ENCODE data around the gene EXOC7.

EXOC7 gene

DNA sequence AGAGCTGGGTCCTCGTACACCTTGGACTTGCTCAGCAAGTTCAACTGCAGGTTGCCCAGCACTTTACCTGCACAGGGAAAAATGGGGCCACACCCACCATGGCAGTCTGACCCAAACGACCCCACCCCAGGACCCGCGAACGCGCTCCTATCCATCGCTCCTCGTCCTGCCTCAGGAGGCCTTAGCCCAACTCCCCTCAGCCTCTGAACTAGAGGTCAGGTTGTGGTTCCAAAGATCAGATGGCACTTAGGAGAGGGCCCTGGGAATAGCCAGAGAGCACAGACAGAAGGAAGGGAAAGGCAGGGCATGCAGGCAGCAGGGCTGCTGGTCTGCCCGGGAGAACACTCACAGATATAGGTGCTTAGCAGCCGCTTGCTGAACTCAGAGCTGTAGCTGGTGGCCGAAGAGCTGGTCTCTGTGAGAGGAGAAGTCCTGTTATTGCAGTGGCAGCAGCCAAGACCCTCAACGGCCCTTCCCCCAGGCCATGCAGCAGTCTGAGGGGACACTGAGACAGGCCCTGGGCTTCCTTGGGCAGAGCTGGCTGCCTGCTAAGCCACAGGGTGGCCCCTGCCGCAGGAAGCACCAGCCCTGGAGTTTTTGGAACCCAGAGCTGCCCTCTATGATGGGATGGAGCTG, 17.7 kb downstream of the EXOC7 start:
- no peak for DNase-seq (ENCODE audit: extremely low read depth, low read depth)
- TF ChIP-seq, protein P1, sequence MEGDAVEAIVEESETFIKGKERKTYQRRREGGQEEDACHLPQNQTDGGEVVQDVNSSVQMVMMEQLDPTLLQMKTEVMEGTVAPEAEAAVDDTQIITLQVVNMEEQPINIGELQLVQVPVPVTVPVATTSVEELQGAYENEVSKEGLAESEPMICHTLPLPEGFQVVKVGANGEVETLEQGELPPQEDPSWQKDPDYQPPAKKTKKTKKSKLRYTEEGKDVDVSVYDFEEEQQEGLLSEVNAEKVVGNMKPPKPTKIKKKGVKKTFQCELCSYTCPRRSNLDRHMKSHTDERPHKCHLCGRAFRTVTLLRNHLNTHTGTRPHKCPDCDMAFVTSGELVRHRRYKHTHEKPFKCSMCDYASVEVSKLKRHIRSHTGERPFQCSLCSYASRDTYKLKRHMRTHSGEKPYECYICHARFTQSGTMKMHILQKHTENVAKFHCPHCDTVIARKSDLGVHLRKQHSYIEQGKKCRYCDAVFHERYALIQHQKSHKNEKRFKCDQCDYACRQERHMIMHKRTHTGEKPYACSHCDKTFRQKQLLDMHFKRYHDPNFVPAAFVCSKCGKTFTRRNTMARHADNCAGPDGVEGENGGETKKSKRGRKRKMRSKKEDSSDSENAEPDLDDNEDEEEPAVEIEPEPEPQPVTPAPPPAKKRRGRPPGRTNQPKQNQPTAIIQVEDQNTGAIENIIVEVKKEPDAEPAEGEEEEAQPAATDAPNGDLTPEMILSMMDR (IDR thresholded peaks at IDR 0.05; ENCODE audit: low read depth, low read length) = no peak

DNA sequence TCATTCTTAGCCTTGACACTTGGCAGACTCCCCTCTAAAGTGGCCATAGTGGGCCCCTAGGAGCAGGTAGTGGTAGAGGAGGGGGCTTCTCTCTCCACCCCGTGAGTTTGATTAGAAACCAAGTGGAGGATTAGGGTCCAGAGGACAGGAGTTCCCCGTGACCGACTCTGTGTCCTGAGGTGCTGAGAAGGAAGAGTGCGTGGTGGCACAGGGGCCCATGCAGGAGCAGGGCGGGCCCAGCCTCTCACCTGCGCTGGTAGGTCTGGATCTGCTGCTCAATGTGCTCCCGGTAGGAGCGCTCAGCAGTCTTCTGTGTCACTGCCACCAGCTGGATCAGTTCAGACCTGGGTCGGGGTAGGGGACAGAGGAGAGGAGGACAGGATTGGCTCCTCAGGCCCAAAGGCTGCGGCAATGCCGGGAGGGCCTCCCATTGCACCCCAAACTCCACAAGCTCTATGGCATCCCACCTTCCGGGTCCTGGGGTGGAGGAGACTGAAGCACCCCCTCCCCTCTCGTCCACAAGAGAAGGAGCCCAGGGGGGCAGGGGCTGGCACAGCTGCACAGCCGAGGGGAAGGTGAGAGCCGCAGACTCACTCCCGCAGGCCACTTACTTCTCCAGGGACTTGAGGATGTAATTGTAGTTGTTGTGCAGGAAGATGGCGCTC, 18.4 kb downstream of the EXOC7 start:
- no peak for DNase-seq (ENCODE audit: extremely low read depth, low read depth)
- TF ChIP-seq, protein P1 (IDR thresholded peaks at IDR 0.05; ENCODE audit: low read depth, low read length) = no peak

DNA sequence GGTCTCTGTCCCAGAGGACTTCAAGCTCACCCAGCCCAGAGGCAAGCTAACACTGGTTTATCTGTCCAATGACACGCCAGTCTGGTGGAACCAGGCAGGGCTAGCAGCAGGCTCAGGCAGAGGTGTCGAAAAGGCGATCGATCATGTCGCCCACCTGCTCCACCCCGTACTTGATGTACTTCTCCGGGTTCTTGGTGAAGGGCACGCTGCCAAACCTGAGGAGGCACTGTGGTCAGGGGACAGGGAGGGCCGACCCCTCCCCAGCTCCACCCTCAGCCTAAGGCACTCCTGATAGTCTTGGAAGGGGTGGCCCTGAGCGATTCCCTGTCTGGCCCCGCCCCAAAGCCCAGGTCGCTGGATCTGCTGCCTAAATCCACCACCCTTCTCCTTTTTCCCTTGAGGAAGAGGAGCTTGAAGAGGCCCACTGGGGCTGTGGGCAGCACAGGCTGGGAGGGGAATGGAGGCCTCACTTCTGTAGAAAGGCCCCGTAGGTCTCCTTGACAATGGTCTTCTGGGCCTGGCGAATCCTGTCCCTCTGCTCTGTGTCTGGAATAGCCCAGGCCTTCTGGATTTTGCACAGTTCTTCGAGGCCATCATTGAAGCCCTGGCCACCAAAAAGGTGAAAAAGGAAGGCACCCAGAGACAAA, 19.9 kb downstream of the EXOC7 start:
- no peak for DNase-seq (ENCODE audit: extremely low read depth, low read depth)
- TF ChIP-seq, protein P1 (IDR thresholded peaks at IDR 0.05; ENCODE audit: low read depth, low read length) = no peak

DNA sequence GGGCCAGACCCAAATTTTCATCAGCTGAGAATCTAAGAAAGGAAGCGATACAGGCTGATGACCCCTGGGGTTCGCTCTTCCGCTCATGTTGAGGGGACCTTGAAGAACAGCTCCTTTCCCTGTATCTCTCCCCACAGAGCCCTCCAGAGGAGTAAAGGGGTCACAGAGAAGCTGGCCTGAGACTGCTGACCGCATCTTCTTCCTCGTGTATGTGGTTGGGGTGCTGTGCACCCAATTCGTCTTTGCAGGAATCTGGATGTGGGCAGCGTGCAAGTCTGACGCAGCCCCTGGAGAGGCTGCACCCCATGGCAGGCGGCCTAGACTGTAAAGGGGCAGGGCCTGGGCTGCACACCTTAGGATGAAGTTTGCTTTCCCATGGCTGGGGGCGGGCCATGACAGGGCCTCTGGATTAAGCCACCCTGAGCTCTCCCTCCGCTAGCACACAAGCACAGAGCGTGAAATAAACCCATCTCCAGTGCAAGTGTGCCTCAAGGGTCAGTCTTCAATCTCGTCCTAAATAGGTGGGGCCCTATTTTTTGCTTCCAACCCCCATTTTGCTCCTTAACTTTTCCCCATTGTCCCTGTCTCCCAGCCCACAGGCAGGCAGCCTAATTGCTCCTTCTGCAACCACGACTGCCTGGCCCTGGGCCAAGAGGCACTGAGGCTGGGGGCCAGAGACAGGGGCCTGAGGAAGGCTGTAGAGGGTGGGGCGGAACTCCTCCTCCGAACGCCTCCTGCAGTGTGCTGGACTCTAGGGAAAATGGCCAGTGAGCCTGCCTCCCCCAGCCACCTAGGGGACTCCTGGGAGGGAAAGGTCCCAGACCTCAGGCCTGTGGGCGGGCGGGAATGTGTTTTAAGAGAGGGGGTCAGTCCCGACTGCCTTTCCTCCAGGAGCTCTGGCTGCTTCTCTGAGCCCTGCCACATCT, 21.0 kb downstream of the EXOC7 start:
- TF ChIP-seq, protein P1 (IDR thresholded peaks at IDR 0.05; ENCODE audit: low read depth, low read length) = no peak
- no peak for DNase-seq (ENCODE audit: extremely low read depth, low read depth)

DNA sequence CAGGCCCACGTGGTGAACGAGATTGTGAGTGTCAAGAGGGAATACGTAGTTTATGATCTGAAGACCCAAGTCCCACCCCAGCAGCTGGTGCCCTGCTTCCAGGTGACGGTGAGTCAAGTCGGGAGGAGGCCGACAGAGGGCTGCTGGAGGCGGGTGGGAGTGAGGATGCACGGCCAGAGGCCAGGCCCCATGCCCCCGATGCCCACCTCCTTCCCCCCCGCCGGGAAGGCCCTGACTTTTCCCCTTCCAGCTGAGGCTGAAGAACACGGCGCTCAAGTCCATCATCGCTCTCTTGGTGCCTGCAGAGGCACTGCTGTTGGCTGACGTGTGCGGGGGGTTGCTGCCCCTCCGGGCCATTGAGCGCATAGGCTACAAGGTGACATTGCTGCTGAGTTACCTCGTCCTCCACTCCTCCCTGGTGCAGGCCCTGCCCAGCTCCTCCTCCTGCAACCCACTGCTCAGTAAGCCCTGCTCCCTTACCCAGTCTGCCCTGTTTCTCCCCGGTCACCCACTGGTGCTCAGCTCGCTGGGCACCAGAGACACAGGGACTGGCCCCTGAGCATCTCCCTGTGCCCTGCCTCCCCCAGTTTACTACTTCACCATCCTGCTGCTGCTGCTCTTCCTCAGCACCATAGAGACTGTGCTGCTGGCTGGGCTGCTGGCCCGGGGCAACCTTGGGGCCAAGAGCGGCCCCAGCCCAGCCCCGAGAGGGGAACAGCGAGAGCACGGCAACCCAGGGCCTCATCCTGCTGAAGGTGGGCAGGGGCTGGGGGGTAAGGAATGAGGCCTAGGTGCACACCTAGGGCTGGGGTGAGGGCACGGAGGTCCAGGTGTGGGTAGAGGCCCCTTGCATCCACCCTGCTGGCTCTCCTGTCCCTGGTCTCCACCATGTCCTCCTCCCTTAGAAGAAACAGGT, 22.0 kb downstream of the EXOC7 start:
- TF ChIP-seq, protein P1 (IDR thresholded peaks at IDR 0.05; ENCODE audit: low read depth, low read length) = no peak
- DNase-seq (ENCODE audit: extremely low read depth, low read depth) = no peak

DNA sequence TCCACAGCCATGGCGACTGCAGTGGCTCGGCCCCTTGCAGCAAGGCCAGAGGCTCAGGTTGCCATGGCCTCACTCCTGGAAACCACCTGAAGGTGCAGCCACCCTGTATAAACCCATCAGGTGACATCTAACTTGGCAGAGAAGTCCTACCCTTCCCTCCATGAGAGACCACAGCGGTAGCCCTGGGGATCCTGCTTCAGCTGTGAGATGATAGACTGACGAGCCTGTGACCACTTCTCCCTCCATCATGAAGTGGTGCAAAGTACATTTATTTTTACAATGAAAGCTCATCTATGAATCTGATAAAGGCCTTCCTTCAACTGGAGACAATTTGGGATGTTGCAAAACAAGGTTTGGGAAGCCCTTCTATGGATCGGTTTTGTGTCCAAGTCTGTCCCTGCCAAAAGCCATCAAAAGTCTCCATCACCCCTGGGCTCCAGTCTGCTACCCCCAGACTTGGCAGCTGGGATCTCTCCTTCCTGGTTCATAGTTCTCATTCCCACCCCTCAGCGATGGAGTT, 22.8 kb downstream of the EXOC7 start:
- TF ChIP-seq, protein P1 (IDR thresholded peaks at IDR 0.05; ENCODE audit: low read depth, low read length) = no peak
- DNase-seq (ENCODE audit: extremely low read depth, low read depth) = no peak
